ENCODE measurements around the gene CEACAM3. TPM values are rescaled to one million over a fixed set of nuclear protein-coding genes. Genes with fewer than 3 reads are reported as not detected.

The CEACAM3 gene
- total RNA-seq, 2 donors from 2014 or later = 1.1 to 2.8 TPM

DNA sequence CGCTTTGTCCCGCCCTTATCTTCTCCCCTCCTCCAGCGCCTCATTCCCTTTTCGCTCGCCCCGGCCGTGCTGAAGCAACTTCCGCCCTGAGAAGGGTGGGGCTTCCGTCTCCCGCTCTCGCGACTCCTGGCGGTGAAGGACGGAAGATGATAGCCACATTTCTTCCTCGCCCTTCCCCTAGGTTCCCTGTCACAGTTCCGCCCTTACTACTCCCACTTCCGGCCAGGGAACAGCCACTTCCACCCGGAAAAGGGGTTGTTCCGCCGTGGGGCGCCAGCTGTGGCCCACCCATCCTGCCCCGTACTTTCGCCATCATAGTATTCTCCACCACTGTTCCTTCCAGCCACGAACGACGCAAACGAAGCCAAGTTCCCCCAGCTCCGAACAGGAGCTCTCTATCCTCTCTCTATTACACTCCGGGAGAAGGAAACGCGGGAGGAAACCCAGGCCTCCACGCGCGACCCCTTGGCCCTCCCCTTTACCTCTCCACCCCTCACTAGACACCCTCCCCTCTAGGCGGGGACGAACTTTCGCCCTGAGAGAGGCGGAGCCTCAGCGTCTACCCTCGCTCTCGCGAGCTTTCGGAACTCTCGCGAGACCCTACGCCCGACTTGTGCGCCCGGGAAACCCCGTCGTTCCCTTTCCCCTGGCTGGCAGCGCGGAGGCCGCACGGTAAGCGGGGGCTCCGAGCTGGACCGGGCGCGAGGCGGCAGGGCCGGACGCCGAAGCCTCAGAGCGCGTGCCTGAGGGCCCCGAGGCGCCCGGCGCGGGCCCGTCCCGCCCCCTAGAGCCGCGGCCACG is 63.4 kb downstream of the CEACAM3 start, which contains the start of gene RPS19:
Gene RPS19, plus strand, starts transcription at position 638 of the 801 bp plus-strand sequence. CDS start 520 bp downstream, outside the sequence.
- Histone ChIP-seq H3K4me1 (peaks cover 11% of the 10 kb centered on the region), H3K36me3 (peaks cover 20% of the 10 kb centered on the region), H3K9ac (ENCODE audit: low read depth in 2 of 2, low read length in 2 of 2) (peak within 1 kb of the TSS; percentile 89 to 98), H3K4me3 (peak within 1 kb of the TSS; percentile 86), H3K9me3 (no peaks in the 10 kb centered on the region), H3K27me3 (no peaks in the 10 kb centered on the region), H3K27ac (peak within 1 kb of the TSS; percentile 97)
- DNase-seq = peak; percentile 99
- TF ChIP-seq, protein P1, sequence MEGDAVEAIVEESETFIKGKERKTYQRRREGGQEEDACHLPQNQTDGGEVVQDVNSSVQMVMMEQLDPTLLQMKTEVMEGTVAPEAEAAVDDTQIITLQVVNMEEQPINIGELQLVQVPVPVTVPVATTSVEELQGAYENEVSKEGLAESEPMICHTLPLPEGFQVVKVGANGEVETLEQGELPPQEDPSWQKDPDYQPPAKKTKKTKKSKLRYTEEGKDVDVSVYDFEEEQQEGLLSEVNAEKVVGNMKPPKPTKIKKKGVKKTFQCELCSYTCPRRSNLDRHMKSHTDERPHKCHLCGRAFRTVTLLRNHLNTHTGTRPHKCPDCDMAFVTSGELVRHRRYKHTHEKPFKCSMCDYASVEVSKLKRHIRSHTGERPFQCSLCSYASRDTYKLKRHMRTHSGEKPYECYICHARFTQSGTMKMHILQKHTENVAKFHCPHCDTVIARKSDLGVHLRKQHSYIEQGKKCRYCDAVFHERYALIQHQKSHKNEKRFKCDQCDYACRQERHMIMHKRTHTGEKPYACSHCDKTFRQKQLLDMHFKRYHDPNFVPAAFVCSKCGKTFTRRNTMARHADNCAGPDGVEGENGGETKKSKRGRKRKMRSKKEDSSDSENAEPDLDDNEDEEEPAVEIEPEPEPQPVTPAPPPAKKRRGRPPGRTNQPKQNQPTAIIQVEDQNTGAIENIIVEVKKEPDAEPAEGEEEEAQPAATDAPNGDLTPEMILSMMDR (IDR thresholded peaks at IDR 0.05) = peak; percentile 71
- intact Hi-C loops (cut with DNase I) = no loop called here

DNA sequence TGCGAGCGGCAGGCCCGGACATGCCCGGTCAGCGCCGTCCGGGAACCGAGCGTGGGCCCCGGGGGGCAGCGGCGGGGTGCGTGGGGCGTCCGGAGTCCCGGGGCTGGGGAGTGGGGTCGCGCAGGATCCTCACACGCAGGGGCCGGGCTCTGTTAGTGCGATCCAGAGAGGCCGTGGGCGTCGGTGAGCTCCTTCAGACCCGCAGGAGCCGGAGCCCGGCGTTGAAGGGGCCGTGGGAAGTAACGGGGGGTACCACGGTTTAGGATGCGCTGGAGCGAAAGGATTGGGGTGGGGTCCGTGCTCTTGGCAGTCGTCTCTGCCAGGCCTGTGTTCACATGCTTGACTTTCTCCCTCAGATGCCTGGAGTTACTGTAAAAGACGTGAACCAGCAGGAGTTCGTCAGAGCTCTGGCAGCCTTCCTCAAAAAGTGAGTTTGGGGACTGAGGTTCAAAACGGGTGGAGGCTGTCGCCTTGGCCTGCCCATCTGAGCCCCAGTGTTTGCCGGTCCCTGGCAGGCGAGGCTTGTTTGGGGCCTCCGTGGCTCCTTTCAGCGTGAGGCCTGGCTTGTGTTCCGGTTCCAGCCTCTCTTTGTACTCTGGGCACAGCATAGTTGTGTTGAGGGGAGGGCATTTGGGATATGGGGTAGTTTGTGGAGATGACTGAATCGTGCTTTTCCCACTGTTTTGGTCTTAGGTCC is 64.2 kb downstream of the CEACAM3 start:
- intact Hi-C loops (cut with DNase I) = no loop called here
- H3K27me3 ChIP-seq = no peaks in the 10 kb centered on the region
- H3K4me3 ChIP-seq = peak overlapping the region; percentile 86
- H3K27ac ChIP-seq = peak overlapping the region; percentile 97
- peaks cover 11% of the 10 kb centered on the region for H3K4me1 ChIP-seq
- peaks cover 22% of the 10 kb centered on the region for H3K36me3 ChIP-seq
- no peaks in the 10 kb centered on the region for H3K9me3 ChIP-seq
- no peak for DNase-seq
- H3K9ac ChIP-seq (ENCODE audit: low read depth in 2 of 2, low read length in 2 of 2) = peak overlapping the region; percentile 89 to 98
- TF ChIP-seq, protein P1 (IDR thresholded peaks at IDR 0.05) = no peak

Other genes starting within 250 kb of the CEACAM3 start
- under 1 TPM; 0.25 to 0.45 TPM for gene CEACAM21, start 220.4 kb upstream of the CEACAM3 start, total RNA-seq
- gene CEACAM4, start 169.5 kb upstream of the CEACAM3 start, total RNA-seq = not detected
- gene CEACAM7, start 108.3 kb upstream of the CEACAM3 start, total RNA-seq = 100 to 1,000 TPM; 329 to 919 TPM
- 1,000 to 10,000 TPM; 2,196 to 2,217 TPM for gene CEACAM5, start 88.0 kb upstream of the CEACAM3 start, total RNA-seq
- gene CEACAM6, start 41.1 kb upstream of the CEACAM3 start, total RNA-seq = 100 to 1,000 TPM; 260 to 655 TPM
- gene LYPD4, start 48.1 kb downstream of the CEACAM3 start, total RNA-seq = not detected
- not detected for gene DMRTC2, start 48.5 kb downstream of the CEACAM3 start, total RNA-seq
- gene RPS19, start 63.7 kb downstream of the CEACAM3 start, total RNA-seq = 1,000 to 10,000 TPM; 1,710 to 2,039 TPM
- 1 to 10 TPM; 3.5 to 3.8 TPM for gene CD79A, start 80.7 kb downstream of the CEACAM3 start, total RNA-seq
- gene ARHGEF1, start 86.6 kb downstream of the CEACAM3 start, total RNA-seq = 10 to 100 TPM; 64.1 to 98.7 TPM
- under 1 TPM; 0.42 to 0.47 TPM for gene ERFL, start 131.9 kb downstream of the CEACAM3 start, total RNA-seq
- 100 to 1,000 TPM; 172 to 197 TPM for gene RABAC1, start 162.7 kb downstream of the CEACAM3 start, total RNA-seq
- gene ATP1A3, start 197.6 kb downstream of the CEACAM3 start, total RNA-seq = 1 to 10 TPM in 1 of 2 donors, under 1 TPM in 1; 0.35 to 1.9 TPM

Measured in colonic mucosa (tissue), 4 donors.